ENCODE results near the gene SPRTN. TPM values are rescaled to one million over a fixed set of nuclear protein-coding genes. Genes with fewer than 3 reads are reported as not detected.

Gene SPRTN
- total and polyA plus RNA-seq, 2 experiments from 2014 or later, result 9.1 to 25.0 TPM

DNA sequence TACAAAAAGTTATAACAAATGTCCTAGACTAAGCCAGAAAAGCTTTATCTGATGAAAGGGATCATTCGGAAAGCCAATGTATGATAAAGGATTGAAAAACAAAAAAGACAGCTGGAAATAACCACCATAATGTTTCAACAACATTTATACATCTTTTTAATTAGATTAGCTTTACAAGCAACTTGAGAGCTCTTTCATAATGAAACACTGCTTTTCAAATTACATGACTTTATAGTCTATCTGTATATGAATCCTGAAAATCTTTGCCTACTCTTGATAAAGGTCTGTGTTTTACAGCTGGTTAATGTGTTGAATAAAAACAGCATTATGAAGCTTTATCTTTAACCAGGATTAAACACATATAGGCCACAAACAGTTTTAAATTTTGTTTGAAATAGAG lies 25.5 kb downstream of the SPRTN start:
- Histone ChIP-seq H3K9me2 (ENCODE audit: insufficient read depth) (no peaks in the 10 kb centered on the region), H3F3A (replicated peaks; ENCODE audit: low read depth) (no peaks in the 10 kb centered on the region), H3K27ac (ENCODE audit: low read depth) (no peak overlapping the region), H4K20me1 (replicated peaks; ENCODE audit: insufficient read depth) (no peaks in the 10 kb centered on the region), H3K4me1 (ENCODE audit: insufficient read depth) (no peaks in the 10 kb centered on the region), H3K27me3 (ENCODE audit: insufficient read depth) (no peaks in the 10 kb centered on the region), H3K36me3 (ENCODE audit: insufficient read depth) (no peaks in the 10 kb centered on the region), H3K79me2 (replicated peaks; ENCODE audit: insufficient read depth) (no peaks in the 10 kb centered on the region), H3K4me2 (no peak overlapping the region), H2AFZ (no peak overlapping the region), H3K4me3 (no peak overlapping the region)
- TF ChIP-seq, protein P1, sequence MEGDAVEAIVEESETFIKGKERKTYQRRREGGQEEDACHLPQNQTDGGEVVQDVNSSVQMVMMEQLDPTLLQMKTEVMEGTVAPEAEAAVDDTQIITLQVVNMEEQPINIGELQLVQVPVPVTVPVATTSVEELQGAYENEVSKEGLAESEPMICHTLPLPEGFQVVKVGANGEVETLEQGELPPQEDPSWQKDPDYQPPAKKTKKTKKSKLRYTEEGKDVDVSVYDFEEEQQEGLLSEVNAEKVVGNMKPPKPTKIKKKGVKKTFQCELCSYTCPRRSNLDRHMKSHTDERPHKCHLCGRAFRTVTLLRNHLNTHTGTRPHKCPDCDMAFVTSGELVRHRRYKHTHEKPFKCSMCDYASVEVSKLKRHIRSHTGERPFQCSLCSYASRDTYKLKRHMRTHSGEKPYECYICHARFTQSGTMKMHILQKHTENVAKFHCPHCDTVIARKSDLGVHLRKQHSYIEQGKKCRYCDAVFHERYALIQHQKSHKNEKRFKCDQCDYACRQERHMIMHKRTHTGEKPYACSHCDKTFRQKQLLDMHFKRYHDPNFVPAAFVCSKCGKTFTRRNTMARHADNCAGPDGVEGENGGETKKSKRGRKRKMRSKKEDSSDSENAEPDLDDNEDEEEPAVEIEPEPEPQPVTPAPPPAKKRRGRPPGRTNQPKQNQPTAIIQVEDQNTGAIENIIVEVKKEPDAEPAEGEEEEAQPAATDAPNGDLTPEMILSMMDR (conservative IDR thresholded peaks at IDR 0.05; ENCODE audit: low read depth in 2 of 2), result no peak
- TF ChIP-seq JUNB (IDR thresholded peaks at IDR 0.05; ENCODE audit: unreplicated experiment) (no peak), ZNF114 (CRISPR knock-in tag; IDR thresholded peaks at IDR 0.05) (no peak), CREB1 (CRISPR knock-in tag; IDR thresholded peaks at IDR 0.05; ENCODE audit: low read depth) (no peak), POLR2AphosphoS5 (IDR thresholded peaks at IDR 0.05; ENCODE audit: low read depth) (no peak), ZNF331 (CRISPR knock-in tag; IDR thresholded peaks at IDR 0.05; ENCODE audit: low read depth) (no peak), EZH2 (IDR thresholded peaks at IDR 0.05; ENCODE audit: low read depth, unreplicated experiment) (no peak), EZH2phosphoT487 (IDR thresholded peaks at IDR 0.05; ENCODE audit: unreplicated experiment) (no peak), NANOG (IDR thresholded peaks at IDR 0.05; ENCODE audit: borderline replicate concordance) (no peak)
- TF ChIP-seq, protein P2, sequence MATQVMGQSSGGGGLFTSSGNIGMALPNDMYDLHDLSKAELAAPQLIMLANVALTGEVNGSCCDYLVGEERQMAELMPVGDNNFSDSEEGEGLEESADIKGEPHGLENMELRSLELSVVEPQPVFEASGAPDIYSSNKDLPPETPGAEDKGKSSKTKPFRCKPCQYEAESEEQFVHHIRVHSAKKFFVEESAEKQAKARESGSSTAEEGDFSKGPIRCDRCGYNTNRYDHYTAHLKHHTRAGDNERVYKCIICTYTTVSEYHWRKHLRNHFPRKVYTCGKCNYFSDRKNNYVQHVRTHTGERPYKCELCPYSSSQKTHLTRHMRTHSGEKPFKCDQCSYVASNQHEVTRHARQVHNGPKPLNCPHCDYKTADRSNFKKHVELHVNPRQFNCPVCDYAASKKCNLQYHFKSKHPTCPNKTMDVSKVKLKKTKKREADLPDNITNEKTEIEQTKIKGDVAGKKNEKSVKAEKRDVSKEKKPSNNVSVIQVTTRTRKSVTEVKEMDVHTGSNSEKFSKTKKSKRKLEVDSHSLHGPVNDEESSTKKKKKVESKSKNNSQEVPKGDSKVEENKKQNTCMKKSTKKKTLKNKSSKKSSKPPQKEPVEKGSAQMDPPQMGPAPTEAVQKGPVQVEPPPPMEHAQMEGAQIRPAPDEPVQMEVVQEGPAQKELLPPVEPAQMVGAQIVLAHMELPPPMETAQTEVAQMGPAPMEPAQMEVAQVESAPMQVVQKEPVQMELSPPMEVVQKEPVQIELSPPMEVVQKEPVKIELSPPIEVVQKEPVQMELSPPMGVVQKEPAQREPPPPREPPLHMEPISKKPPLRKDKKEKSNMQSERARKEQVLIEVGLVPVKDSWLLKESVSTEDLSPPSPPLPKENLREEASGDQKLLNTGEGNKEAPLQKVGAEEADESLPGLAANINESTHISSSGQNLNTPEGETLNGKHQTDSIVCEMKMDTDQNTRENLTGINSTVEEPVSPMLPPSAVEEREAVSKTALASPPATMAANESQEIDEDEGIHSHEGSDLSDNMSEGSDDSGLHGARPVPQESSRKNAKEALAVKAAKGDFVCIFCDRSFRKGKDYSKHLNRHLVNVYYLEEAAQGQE (IDR thresholded peaks at IDR 0.05; ENCODE audit: unreplicated experiment), result no peak
- TF ChIP-seq, protein P3, sequence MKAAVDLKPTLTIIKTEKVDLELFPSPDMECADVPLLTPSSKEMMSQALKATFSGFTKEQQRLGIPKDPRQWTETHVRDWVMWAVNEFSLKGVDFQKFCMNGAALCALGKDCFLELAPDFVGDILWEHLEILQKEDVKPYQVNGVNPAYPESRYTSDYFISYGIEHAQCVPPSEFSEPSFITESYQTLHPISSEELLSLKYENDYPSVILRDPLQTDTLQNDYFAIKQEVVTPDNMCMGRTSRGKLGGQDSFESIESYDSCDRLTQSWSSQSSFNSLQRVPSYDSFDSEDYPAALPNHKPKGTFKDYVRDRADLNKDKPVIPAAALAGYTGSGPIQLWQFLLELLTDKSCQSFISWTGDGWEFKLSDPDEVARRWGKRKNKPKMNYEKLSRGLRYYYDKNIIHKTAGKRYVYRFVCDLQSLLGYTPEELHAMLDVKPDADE (IDR thresholded peaks at IDR 0.05), result no peak
- TF ChIP-seq, protein P4, sequence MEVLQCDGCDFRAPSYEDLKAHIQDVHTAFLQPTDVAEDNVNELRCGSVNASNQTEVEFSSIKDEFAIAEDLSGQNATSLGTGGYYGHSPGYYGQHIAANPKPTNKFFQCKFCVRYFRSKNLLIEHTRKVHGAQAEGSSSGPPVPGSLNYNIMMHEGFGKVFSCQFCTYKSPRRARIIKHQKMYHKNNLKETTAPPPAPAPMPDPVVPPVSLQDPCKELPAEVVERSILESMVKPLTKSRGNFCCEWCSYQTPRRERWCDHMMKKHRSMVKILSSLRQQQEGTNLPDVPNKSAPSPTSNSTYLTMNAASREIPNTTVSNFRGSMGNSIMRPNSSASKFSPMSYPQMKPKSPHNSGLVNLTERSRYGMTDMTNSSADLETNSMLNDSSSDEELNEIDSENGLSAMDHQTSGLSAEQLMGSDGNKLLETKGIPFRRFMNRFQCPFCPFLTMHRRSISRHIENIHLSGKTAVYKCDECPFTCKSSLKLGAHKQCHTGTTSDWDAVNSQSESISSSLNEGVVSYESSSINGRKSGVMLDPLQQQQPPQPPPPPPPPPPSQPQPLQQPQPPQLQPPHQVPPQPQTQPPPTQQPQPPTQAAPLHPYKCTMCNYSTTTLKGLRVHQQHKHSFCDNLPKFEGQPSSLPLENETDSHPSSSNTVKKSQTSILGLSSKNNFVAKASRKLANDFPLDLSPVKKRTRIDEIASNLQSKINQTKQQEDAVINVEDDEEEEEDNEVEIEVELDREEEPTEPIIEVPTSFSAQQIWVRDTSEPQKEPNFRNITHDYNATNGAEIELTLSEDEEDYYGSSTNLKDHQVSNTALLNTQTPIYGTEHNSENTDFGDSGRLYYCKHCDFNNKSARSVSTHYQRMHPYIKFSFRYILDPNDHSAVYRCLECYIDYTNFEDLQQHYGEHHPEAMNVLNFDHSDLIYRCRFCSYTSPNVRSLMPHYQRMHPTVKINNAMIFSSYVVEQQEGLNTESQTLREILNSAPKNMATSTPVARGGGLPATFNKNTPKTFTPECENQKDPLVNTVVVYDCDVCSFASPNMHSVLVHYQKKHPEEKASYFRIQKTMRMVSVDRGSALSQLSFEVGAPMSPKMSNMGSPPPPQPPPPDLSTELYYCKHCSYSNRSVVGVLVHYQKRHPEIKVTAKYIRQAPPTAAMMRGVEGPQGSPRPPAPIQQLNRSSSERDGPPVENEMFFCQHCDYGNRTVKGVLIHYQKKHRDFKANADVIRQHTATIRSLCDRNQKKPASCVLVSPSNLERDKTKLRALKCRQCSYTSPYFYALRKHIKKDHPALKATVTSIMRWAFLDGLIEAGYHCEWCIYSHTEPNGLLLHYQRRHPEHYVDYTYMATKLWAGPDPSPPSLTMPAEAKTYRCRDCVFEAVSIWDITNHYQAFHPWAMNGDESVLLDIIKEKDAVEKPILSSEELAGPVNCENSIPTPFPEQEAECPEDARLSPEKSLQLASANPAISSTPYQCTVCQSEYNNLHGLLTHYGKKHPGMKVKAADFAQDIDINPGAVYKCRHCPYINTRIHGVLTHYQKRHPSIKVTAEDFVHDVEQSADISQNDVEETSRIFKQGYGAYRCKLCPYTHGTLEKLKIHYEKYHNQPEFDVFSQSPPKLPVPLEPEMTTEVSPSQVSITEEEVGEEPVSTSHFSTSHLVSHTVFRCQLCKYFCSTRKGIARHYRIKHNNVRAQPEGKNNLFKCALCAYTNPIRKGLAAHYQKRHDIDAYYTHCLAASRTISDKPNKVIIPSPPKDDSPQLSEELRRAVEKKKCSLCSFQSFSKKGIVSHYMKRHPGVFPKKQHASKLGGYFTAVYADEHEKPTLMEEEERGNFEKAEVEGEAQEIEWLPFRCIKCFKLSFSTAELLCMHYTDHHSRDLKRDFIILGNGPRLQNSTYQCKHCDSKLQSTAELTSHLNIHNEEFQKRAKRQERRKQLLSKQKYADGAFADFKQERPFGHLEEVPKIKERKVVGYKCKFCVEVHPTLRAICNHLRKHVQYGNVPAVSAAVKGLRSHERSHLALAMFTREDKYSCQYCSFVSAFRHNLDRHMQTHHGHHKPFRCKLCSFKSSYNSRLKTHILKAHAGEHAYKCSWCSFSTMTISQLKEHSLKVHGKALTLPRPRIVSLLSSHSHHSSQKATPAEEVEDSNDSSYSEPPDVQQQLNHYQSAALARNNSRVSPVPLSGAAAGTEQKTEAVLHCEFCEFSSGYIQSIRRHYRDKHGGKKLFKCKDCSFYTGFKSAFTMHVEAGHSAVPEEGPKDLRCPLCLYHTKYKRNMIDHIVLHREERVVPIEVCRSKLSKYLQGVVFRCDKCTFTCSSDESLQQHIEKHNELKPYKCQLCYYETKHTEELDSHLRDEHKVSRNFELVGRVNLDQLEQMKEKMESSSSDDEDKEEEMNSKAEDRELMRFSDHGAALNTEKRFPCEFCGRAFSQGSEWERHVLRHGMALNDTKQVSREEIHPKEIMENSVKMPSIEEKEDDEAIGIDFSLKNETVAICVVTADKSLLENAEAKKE (CRISPR knock-in tag; IDR thresholded peaks at IDR 0.05), result no peak
- no peaks in the 10 kb centered on the region for H3K9me3 Mint-ChIP-seq
- H3K4me1 Mint-ChIP-seq, result no peaks in the 10 kb centered on the region
- DNase-seq (ENCODE audit: low spot score) (no peak), ATAC-seq (no peak)
- no peak overlapping the region for H3K4me3 Mint-ChIP-seq
- H3K36me3 Mint-ChIP-seq (ENCODE audit: low read depth), result no peaks in the 10 kb centered on the region; the same call in none of the 3 replicates
- no peaks in the 10 kb centered on the region for H3K27me3 Mint-ChIP-seq (ENCODE audit: insufficient read depth, low read depth, poor library complexity)
- no peak overlapping the region for H3K27ac Mint-ChIP-seq
